Tongue (tissue), 2 donors: Measurements from ENCODE around the gene ZRANB1. TPM values are rescaled to one million over a fixed set of nuclear protein-coding genes. Genes with fewer than 3 reads are reported as not detected.

Source experiments
- DNase-seq: peaks from one replicate; pipeline ENCODE4 v3.0.0-alpha.2; 2015
- total RNA-seq: library from RNA; depleted of rRNA; stranded (reverse); fragments of >200 nt; gene quantifications from one replicate; pipeline ENCODE4 v1.2.3, GENCODE V29; 2014

The ZRANB1 gene
- total RNA-seq, 1 donor from 2014 or later, result 33.1 TPM

DNA sequence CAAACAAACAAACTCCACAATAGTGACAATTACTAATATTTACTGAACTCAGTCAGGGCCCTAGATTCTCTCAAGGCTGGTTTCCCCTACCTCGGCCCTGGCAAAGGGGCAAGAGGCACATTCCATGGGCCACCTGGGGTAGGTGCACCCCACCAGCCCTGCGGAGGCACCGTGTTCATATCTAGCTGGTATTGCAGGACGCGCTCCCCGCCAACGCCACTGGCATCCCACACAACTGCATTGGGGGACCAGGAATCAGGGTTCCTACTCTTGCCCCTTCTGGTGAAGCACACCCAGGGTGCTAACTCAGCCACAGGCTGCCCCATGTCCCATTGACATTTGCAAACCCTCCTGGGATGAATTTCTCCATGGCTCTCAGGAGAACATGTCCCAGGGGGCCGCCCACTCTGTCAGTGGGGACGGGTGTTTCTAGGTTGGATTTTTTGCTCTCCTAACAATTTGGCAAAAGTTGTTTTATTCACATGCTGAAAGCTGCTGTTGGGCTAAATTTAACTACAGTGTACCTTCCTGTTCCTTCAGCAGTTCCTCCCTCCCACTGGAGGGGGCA, 76.7 kb downstream of the ZRANB1 start:
- no peak for DNase-seq

DNA sequence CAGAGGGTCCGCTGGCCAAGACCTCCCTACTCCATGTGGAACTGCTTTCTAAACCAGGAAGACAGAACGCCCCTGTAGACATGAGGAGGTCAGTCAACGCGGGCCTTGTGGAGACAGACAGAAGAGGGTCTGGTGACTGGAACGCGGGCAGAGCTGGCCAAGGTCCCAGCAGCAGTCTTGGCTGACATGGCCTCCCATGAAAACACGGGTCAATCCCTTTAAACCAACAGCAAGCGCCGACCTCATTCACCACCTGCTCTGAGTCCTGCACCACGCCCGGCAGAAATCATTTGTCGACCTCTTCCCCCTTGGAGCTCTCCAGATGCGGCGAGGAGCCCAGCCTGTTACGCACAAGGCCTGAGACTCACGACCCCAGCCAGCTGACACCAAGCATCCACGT, 78.5 kb downstream of the ZRANB1 start:
- no peak for DNase-seq

DNA sequence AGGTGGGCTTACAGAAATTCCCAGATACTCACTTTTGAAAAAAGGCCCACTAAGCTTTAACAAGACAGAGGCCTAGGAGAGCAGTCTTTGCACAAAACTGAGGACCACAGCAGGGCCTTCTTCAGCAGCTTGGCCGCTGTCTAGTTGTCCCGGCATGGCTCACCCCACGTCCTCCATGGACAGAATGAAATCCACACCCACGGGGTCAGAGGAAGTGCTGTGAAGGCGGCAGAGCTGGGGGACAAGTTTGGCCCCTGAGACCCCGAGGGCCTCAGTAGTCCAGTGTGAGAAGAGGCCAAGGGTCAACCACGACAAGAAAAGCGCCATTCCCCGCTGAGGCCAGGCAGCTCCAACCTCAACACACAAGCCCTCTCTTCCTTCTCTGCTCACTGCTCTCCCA, 78.9 kb downstream of the ZRANB1 start:
- DNase-seq, result no peak

DNA sequence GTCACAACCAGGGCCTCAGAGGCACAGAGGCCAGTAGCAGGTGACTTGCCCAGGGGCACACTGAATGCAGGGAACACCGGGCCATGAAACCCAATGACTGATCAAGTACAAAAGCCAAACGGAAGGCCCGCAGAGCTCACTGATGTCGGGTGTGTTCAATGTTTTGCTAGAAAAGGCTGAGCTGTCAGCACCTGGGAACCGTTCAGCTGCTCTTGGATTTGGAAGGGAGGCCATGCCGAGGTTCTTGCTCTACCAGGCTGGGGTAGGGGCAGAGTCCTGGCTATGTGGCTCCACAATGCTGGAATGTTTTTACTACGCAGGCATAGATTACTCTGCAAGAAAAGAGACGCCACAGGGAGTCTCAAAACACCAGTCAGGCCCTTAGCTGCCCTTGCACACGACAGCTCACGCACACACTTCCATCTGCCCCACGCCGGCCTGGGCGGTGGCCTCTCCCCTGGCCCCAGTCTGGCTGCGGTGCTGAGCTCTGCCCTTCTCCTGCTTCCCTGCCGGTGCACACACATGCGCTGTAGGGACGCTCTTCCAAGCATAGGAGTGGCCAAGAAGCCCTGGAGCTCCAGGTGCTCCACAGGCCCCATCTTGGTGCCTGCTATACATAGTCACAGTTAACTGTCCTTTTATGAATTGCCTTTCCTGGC, 79.9 kb downstream of the ZRANB1 start:
- no peak for DNase-seq

DNA sequence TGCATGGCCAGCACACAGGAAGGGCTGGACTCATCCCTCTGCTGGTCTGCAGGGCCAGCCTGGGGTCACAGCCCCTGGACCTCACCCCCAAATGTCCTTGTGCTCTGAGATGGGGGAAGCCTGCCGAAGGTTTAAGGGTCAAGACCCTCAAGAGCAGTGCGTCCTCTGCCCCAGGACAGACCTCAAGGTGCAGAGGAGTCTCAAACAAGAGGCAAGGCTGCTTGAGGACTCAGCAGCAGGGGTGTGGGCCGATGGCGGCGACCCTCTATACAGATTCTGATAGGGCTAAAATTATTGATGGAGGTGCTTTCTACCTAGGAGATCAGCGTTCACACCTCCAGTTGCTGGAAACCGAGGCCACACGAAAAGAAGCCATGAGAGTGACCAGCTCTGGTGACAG, 80.7 kb downstream of the ZRANB1 start:
- no peak for DNase-seq

DNA sequence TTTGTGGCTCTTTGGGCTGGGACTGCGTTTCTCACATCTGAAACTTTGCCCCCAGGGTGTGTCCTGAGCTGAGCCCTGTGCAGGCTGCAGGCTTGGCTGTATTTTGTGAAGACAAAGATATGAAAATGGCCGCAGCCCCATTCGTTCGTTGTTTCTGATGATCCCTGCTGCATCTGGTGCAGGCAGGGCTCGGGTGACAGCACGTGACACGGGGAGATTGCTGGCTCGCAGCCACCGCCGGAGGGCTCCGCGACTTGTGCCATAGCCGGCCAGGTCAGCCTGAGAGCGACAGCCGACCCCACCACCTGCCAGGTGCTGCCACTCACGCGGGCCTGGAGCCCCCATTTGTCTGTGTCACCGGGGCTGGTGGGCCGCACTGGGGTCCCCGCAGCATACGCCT, 81.3 kb downstream of the ZRANB1 start:
- peak; percentile 84 for DNase-seq

DNA sequence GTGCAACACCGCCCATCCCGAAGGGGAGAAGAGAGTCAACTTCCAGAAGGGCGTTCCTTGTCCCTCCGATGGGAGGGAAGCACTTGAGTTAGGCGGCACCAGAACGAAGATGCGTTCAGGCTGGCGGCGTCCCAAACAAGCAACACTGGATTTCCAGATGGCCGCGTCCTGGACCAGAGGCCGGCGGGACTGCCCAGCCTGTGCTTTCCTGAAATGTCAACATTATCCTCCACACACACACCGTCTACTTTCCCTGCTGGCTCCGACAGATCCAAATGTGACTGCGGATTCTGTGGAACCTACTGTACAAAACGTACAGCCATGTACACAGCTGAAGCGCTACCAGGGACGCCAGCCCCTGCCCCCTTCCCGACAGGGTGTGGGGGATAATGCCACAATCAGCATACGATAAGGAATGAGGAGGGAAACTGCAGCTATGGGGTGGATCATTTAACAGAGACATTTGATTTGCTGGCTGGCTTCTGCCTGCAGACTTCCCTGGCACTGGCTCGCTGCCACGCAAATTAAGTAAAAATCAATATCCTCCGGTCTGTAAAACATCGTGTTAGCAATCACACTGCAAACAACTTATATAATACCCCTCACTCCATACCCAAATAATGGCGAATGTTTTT, 82.1 kb downstream of the ZRANB1 start:
- DNase-seq, result peak; percentile 86

DNA sequence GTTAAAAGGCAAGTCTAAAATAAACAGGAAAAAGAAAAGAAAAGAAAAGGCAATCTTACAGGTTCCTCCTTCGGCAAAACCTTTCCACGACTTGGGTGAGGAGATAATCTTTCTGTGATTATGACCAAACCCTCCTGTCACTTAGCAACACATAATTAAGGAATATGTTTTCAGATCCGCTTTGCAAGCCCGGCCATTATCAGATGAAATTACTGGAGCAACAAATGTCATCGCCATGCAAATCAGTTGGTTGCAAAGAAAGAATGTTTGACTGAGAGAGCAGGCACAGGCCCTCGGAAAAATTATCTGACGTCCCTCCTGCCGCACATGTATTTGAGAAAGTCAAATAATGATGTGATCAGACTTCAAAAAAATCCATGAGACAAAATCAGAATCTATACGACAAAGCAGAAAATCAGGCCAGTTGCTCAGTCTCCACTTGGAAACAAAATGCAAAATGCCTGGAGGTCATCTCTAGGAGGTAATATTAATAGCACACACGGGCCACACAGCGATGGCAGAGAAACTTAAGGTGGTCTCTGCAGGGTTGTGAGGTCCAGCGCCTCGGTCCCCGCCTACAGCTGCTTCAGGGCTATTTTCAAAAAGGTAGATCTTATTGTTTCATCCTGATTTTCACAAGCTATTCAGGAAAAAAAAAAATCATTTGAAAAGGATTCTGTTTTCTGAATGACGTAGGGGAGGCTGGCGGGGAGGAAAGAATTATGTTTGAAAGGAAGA, 82.7 kb downstream of the ZRANB1 start:
- peak; percentile 57 for DNase-seq

DNA sequence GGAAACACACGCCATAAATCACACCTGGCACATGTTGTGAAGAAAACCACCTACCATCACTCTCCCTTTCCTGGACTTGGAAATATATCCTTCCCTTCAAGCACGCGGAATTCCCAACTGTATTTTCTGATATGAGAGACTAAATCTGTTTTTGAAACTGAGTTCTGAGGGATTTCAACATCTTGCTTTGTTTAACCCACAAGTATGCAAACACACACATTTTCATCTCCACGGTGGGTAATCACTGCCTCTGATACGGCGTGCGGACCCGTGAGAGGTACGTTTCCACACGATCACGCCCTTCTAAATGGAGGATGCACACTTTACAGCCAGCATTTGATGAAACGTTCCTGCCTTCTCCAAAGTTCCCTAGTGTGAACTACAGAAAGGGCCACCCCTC, 83.4 kb downstream of the ZRANB1 start:
- DNase-seq, result no peak

DNA sequence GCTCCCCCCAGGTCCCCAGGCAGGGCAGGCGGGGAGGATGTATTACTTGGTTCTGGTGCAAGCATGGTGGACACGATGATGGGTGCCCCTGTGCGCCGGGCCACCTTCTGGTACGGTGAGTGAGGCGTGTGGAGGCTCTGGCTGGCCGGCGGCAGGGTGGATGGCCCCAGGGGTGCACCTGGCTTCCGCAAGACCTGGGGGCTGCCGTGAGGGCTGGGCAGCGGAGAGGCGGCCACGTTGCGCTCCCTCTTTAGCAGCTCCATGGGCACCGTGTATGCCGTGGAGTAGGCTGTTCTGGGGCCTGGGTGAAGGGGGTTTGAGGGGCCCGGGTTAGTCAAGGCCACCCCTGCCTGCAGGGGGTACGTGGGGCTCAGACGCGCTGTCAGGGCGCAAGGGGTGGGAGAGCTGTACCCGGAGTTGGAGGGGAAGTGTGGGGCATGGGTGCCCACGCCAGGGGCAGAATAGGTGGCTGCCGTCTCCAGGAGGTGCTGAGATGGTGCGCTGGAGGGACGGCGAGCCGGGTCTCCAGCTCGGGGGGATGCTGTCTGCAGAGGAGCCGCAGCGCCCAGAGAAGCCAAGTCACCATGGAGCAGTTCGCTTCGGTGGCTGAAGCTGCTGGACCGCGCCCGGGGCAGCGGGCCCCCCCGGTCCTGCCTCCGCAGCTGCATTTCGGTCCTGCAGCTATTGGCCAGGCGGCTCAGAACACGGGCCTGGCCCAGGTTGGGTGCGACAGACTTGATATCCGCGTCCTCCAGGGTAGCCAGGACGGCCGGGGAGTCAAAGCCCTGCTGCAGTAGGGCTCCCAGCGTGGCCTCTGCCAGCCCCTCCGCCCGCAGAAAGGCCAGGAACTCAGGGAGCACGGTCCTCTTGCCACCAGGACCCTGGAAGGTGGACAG, 84.4 kb downstream of the ZRANB1 start:
- no peak for DNase-seq

DNA sequence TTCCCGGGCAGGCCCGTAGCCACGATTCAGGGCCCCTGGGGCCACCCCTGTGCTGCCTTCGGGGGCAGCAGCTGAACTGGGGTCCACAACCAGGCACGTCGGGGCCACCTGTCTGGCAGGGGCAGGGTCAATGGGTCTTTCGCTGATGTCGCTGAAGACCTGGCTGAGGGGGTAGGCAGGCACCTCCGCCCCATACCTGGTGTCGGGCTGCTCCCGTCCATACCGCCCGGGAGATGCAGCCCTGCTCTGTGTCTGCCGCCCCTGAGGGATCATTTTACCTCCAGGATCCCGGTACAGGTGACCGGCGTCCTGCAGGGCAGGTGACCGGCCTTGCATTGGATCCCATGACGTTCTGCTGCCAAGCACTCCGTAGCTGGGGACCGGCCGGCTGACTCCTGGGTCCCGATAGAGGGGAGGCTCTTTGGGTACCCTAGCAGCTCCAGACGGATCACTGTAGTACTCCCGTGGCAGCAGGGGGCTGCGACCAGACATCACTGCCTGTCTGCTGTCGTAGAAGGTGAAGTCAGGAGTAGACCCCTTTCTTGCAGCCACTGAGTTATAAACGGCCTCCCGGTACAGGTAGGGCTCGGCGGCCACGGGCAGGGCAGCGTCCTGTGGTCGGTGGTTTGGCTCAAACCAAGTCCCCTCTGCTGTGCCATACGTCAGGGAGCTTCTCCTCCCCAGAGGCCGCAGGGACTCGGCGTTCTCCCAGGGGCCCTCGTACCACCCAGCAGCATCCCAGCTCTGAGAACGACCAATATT, 85.2 kb downstream of the ZRANB1 start:
- DNase-seq, result no peak

DNA sequence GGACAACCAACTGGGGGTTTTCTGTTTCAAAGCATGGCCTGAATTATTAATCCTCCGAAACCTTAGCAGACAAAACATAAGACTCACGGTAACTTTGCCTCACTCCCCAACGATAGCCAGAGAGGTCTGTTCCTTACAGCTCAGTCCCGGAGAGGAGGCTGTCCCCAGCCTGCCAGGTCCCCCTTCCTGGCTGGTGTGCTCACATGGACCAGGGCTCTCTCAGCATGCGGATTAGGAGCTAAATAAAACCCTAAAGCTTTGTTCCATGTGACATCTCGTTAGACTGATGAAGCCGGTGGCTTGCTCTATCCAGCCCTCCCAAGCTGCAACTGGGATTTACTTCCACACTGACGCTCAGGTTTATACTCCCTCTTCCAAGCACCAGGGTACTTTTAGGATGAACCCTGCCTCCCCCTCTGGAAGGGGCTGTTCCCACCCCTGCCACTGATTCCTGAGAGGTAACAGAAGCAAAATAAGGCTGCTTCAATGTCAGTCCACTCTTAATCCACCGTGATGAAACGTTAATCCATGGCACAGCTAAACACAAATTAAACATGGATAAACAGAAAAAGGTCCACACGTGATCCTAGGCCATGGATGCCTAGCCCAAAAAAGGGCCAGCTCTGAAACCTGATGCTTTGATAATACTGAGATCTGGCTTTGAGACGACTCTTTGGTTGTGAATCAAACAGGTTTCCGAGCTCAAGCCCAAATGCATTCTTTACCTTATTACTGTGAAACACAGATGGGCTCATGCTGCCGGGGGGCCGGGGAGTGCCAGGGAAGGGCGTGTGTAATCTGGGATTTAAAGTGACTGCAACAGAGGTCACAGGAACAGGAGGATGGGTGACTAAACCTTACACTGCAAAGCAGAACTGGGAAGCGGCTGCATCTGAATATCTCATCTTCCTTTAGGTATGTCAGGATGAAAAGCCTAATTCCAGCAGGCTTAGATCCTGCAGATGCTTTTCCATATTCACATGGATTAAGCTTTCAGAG, 86.2 kb downstream of the ZRANB1 start:
- peak; percentile 57 for DNase-seq

DNA sequence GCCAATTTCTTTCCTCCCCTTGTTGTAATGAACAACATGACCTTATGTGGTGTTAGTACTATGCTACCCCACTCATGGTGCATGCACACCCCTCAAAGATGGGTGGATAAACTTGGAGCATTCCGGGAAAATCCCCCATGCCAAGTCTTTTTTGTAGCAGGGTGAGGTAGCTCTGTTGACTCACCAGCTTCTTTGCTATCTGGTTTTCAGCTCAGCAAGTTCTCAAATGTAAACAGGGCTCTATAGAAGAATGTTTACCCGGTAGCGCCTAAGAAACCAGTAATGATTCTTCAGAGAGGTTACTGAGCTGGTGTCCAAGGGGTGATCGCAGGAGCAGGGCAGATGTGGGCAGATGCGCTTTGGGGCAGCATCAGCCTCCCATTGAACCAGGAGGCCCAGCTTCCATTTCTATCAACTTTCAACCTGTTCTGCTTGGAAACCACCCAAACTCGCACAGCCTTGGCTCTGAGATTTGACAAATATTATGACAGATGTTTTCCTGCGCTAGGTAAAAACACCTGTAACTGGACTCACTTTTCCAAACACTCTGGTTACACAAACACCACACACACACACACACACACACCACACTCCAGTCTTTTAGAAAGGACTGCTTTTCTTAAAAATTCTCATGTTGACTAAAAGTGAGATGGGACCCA, 87.8 kb downstream of the ZRANB1 start:
- no peak for DNase-seq

DNA sequence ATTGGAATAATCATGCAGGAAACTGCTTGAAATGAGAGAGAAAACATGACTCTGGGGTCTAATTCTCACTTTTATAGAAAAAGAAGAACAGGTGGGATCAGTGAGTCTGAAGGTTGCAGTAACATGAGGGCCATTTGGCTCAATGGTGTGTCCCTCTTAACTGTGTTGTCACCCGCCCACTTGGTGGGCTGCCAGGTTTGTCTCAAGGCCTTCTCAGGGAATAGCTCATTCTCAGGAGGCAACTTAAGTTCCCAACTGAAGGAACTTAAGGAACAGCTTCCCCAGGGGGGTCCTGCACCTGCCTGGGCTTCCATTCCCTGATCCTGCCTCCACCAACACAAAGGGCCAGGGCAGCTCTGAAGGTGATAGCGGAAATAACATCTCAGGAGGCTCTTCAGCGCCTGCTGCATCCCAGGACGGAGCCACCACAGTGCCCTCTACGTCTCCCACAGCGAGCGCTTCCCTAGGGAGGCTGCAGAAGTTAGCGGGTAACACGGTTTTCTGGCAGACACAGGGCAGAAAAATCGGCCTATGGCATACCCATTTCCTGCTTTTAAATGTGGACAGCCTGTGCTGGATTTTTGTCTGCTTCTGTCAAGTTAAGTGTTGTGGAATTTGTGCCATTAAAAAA, 88.8 kb downstream of the ZRANB1 start:
- no peak for DNase-seq

DNA sequence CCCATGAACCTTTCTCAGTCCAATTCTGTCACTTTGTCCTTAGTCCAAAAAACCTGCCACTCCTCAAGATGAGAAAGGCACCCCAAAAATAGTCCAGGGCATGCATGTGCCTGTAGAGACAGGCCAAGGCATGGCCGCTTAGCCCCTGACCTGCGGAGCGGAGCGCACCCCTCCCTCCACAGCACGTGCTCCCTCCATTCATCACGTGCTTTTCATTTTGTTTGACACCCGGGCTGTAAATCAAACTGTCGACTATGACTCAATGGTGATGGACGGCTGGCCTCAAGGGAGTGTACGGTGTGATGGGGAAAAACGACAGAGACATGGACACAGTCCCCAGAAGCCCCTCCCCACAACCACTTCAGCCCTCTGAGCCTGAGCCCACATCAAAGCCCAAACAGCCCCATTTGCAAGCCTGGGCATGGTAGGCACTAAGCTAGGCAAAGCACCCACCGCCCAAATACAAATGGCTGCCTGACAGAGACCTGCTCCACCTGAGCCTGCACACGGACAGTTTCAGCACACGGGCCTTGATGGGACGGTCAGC, 90.6 kb downstream of the ZRANB1 start:
- DNase-seq, result no peak

DNA sequence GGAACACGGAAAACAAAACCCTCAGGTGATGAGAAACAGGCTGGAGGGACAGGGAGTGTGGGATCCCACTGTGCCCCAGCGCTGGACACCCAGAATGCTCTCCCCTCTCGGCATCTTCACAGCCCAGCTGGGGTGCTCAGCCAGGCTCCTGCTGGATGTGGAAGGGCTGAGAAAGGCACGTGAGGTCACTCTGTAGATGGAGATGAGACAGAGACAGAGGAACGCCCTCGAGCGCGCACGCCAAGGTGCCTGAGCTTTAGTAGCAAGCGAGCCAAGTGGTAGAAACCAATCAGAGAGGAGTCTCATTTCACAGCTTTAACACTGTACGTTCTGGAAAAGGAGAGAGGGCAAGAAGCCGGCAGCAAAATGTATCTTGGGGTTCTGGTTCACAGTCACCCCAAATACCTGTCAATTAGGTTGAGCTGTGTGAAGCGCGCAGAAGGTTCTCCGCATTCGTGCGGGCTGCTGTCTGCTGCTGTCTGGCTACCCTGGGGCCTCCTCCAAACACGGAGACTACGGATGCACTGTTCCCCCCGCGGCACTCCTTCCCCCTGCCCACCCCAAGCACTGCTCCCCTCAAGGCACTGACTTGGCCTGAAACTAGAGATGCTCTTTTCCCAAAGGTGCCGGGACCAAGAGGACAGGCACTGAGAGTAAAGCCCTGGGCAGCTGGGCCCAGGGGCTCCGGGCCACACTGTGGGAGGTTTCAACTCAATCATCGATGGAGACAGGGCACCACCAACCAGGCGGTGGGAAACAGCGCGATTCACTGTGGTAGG, 91.4 kb downstream of the ZRANB1 start:
- DNase-seq, result no peak

DNA sequence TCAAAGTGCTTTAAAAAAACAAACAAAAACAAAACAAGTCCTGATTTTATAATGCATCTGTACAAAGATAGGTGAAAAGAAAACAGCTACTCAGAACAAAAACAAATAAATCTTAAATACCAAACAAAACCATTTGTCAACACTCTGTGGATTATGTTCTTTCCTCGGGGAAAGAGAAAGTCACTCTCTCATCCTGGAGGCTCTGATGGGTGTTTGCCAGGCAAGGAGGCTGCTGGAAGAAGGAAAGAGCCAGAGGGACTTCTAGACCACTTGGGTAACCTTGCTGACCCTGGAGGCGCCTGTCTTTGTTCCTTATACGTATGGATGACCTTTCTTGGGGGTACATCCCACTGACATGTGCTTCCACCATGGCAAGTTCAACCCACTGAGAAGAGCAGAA, 92.8 kb downstream of the ZRANB1 start:
- no peak for DNase-seq

DNA sequence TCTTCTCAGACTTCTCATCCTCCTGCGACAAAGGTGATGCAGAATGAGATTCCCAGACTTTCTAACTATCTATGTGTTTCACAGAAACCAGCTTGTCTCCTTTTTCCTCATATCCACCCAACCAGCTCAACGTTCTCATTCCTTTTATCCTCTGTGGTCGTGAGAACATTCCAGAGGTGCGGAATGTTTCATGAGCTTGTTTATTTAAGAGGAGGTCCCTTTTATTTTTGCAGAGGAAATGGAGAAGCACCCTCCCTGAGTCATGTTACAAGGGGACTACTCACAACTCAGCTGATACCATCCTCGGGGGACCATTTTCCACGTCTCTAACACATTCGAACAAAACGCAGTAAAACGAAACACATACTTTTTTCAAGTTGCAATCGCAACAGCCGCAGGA, 93.2 kb downstream of the ZRANB1 start:
- DNase-seq, result no peak
